HG03571 (cell line): Measurements from ENCODE around the gene OR2G2.

Experiments
- ATAC-seq: cut with Tn5 transposase; IDR thresholded peaks from one replicate; pipeline ENCODE4 v1.9.1; 2021; ENCODE audit not compliant: unreplicated experiment

OR2G2 gene

GRCh38 chr1:247588060-247588459, at the start of gene OR2G2:
TSS of gene OR2G2 (plus strand) at chr1:247588360. CDS start at chr1:247588360, 0 bp downstream.
- no peak for ATAC-seq

- ATAC-seq: no peak
These were observed 49.6 kb upstream of the OR2G2 start for GRCh38 chr1:247538561-247538960.

- no peak for ATAC-seq
These were observed 48.9 kb upstream of the OR2G2 start for GRCh38 chr1:247539215-247539614.

GRCh38 chr1:247540581-247540980, 47.6 kb upstream of the OR2G2 start:
- no peak for ATAC-seq

GRCh38 chr1:247542811-247543210, 45.3 kb upstream of the OR2G2 start:
- no peak for ATAC-seq

- ATAC-seq: no peak
These were observed 40.1 kb upstream of the OR2G2 start for GRCh38 chr1:247548092-247548491.

GRCh38 chr1:247548769-247549182, 39.4 kb upstream of the OR2G2 start, which contains the start of gene GCSAML:
TSS of gene GCSAML (plus strand) at chr1:247549134. CDS start at chr1:247549192, 58 bp downstream.
- ATAC-seq: no peak

GRCh38 chr1:247551721-247552120, 36.4 kb upstream of the OR2G2 start:
- ATAC-seq: no peak

GRCh38 chr1:247552231-247552630, 35.9 kb upstream of the OR2G2 start:
- ATAC-seq: no peak

- ATAC-seq: no peak
These were observed 30.1 kb upstream of the OR2G2 start for GRCh38 chr1:247557926-247558674.

- ATAC-seq: no peak
These were observed 26.4 kb upstream of the OR2G2 start for GRCh38 chr1:247561711-247562110.

GRCh38 chr1:247562198-247562597, 26.0 kb upstream of the OR2G2 start:
- no peak for ATAC-seq

- ATAC-seq: no peak
These were observed 13.9 kb upstream of the OR2G2 start for GRCh38 chr1:247574236-247574635.

- ATAC-seq: no peak
These were observed 13.5 kb upstream of the OR2G2 start for GRCh38 chr1:247574664-247575063.

GRCh38 chr1:247576514-247576913, 11.6 kb upstream of the OR2G2 start:
- no peak for ATAC-seq

- no peak for ATAC-seq
These were observed 9.2 kb upstream of the OR2G2 start for GRCh38 chr1:247578946-247579460.

GRCh38 chr1:247605286-247605685, 17.1 kb downstream of the OR2G2 start, which contains the start of gene OR2G3:
TSS of gene OR2G3 (plus strand) at chr1:247605586. CDS start at chr1:247605586, 0 bp downstream.
- no peak for ATAC-seq

GRCh38 chr1:247613405-247613804, 25.2 kb downstream of the OR2G2 start:
- ATAC-seq: no peak

GRCh38 chr1:247614625-247615024, 26.5 kb downstream of the OR2G2 start:
- no peak for ATAC-seq

- no peak for ATAC-seq
These were observed 39.8 kb downstream of the OR2G2 start for GRCh38 chr1:247627951-247628350.

- ATAC-seq: no peak
These were observed 49.9 kb downstream of the OR2G2 start for GRCh38 chr1:247638011-247638410.

- no peak for ATAC-seq
These were observed 50.6 kb downstream of the OR2G2 start for GRCh38 chr1:247638781-247639180.
